HUES6 (cell line): ENCODE results near the gene CHRNA4.

Experiments used
- H3K27ac ChIP-seq: 2 replicates; pipeline ENCODE4 v1.7.0; 2013; ENCODE audit warnings: low read depth, mild to moderate bottlenecking, low read length, inconsistent platforms
- H3K27me3 ChIP-seq: 2 replicates; pipeline ENCODE4 v1.6.1; 2013; ENCODE audit warnings: low read length; ENCODE audit not compliant: control insufficient read depth, insufficient read depth
- H3K36me3 ChIP-seq: 2 replicates; pipeline ENCODE4 v1.6.1; 2013; ENCODE audit warnings: low read length; ENCODE audit not compliant: control insufficient read depth, insufficient read depth
- H3K4me1 ChIP-seq: 2 replicates; pipeline ENCODE4 v1.6.1; 2013; ENCODE audit warnings: low read length; ENCODE audit not compliant: control insufficient read depth, insufficient read depth
- H3K4me3 ChIP-seq: 2 replicates; pipeline ENCODE4 v1.5.1; 2013; ENCODE audit warnings: low read depth, low read length
- H3K9ac ChIP-seq: one replicate; pipeline ENCODE4 v1.6.1; 2013; ENCODE audit warnings: mild to moderate bottlenecking, low read length
- H3K9me3 ChIP-seq: 2 replicates; pipeline ENCODE4 v1.6.1; 2013; ENCODE audit warnings: low read depth, low read length; ENCODE audit not compliant: control insufficient read depth, insufficient read depth

The CHRNA4 gene

DNA sequence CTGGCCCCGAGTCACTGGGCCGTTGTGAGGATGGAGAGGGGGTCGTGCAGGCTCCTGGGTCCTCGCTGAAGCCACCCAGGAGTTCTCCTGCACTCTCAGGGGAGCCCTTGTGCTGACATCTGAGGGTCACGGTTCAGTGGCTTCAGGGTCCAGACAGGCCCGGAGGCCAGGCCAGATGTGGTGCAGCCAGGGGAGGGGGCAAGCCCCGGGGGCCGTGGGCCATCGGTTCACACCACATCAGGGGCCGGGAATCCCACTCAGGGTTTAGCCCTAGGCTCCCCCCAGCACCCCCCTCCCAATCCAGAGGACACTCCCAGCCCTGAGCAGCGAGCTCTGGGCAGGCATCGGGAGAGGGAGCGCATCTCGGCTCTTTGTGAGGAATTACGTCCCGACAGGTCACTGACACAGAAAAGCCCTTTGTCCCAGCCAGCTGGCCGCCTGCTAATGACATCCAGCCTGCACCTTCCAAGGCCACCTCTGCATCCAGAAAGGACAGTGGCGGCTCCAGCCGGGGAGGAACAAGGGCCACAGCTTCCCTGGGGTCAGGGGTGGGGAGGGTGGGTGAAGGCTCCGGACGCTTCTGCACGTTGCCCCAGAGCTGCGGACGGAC lies 6.4 kb upstream of the CHRNA4 start:
- peaks cover 6% of the 10 kb centered on the region; the same call in 1 of the 2 replicates for H3K4me1 ChIP-seq

DNA sequence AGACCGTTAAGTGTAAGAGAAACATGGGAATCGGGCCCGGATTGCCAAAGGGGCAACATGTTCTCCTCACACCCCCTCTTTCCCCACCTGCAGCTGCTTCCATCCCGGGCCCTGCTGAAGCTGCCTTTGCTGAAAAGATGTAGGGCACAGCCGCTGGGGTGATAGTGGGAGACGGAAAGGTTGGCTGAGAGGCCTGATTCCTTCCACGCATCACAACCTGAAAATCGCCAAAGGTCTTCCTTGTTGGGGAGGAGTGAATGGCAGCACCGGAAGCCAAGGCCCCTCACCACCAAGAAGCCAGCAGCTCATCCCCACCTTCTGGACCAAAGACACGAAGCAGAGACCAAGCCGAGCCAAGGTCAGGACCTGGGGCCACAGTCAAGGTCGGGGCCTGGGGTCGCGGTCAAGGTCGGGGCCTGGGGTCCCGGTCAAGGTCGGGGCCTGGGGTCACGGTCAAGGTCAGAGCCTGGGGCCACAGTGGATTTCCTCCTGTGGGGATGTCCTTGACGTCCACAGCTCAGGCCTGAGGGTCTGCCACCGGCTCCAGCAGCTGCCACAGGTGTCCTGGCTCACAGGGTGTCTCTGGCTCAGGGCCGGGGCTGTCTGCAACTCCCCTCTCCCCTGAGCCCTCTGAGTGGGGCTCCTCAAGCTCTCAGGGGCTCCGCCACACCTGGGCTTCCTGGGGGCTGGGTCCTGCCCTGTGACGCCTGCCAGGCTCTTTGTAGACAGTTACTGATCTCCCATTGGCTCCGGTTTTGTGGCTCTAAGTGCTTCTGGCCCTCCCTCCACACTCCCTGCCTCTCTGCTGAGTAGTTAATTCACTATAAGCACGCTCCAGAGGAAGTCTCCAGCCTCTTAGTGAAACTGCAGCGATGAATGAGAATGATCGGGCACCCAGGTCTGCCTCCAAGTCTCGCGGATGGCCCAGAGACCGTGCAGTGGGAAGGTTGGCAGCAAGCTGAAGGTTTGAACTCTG lies 5.5 kb upstream of the CHRNA4 start:
- no peaks in the 10 kb centered on the region for H3K36me3 ChIP-seq
- no peak overlapping the region for H3K9ac ChIP-seq
- H3K4me1 ChIP-seq: peaks cover 9% of the 10 kb centered on the region; the same call in 1 of the 2 replicates
- H3K4me3 ChIP-seq: no peak overlapping the region
- H3K9me3 ChIP-seq: no peaks in the 10 kb centered on the region
- H3K27me3 ChIP-seq: peaks cover 18% of the 10 kb centered on the region
- no peak overlapping the region for H3K27ac ChIP-seq

More for the DNA sequence above, 6.4 kb upstream of the CHRNA4 start:
- Histone ChIP-seq H3K27ac (no peak overlapping the region), H3K9ac (no peak overlapping the region), H3K36me3 (no peaks in the 10 kb centered on the region), H3K9me3 (no peaks in the 10 kb centered on the region), H3K4me3 (no peak overlapping the region), H3K27me3 (peaks cover 10% of the 10 kb centered on the region)

DNA sequence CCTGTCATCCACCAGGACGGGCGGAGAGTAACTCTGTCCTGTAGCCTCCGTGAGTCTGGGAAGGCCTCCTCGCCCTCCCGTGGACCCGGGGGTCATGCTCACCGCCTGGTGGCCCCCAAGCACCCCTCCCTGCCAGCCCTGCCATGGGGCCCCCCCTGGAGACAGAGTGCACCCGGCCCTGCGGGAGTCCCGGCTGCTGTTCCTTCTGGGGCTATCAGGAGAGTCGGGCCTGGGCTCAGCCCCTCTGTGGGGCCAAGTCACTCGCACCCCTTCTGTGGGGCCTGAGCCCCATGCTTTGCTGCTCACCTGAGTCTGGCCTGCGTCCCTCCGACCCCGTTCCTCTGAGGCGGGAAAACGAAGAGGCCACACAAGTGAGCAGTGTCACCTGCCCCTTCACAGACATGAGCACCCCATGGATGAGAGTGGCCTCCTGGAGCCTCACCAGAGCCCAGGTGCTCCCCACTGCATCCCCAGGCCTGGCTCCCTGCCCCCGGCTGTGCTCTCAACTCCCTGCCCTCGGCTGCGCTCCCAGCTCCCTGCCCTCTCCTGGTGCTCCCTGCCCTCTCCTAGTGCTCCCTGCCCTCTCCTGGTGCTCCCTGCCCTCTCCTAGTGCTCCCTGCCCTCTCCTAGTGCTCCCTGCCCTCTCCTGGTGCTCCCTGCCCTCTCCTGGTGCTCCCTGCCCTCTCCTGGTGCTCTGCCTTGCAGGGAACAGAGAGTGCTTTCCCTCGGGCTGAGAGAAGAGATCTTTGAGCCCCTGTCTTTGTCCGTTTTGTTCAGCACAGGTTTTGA lies 4.6 kb upstream of the CHRNA4 start:
- Histone ChIP-seq H3K27ac (no peak overlapping the region), H3K9ac (no peak overlapping the region), H3K9me3 (no peaks in the 10 kb centered on the region), H3K4me1 (peaks cover 9% of the 10 kb centered on the region; the same call in 1 of the 2 replicates), H3K27me3 (peaks cover 26% of the 10 kb centered on the region), H3K4me3 (no peak overlapping the region), H3K36me3 (no peaks in the 10 kb centered on the region)

DNA sequence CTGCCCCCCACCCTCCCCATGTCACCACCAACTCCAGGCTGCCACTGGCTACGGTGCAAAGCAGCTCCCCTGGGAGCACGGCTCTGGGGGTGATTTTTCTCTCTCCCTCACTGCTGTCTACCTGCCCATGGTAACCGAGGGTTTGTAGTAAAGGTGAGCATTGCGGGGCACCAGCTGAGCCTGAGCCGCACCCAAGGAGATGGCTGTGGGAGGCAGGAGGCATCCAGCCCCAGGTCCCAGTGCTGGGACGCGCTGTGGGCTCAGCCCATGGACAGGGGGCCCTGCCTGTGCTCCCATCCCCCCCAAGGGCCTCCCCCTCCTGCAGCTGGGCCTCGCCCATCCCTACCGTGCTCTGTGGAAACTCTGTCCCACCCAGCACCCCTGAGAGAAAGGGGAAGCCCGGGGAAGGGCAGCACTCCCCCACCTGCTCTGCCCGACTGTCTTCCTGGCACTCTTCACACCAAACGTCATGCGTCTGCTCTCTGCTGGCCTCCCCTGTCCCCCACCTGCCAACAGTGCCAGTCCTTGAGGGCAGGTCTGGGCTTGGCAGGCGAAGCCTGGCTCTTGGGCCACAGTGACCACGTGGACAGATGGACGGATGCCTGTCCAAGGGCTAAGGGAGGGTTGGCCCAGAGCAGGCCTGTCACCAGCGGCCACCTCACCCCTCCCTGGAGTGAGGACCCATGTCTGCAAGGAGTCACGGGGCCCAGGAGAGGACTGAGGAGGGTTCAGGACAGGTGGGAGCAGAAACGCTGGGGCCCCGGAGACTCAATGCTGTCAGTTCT lies 3.8 kb upstream of the CHRNA4 start:
- no peaks in the 10 kb centered on the region for H3K9me3 ChIP-seq
- H3K36me3 ChIP-seq: no peaks in the 10 kb centered on the region
- H3K9ac ChIP-seq: no peak overlapping the region
- H3K27ac ChIP-seq: no peak overlapping the region
- H3K4me3 ChIP-seq: no peak overlapping the region
- peaks cover 15% of the 10 kb centered on the region; the same call in 1 of the 2 replicates for H3K4me1 ChIP-seq
- H3K27me3 ChIP-seq: peaks cover 34% of the 10 kb centered on the region

DNA sequence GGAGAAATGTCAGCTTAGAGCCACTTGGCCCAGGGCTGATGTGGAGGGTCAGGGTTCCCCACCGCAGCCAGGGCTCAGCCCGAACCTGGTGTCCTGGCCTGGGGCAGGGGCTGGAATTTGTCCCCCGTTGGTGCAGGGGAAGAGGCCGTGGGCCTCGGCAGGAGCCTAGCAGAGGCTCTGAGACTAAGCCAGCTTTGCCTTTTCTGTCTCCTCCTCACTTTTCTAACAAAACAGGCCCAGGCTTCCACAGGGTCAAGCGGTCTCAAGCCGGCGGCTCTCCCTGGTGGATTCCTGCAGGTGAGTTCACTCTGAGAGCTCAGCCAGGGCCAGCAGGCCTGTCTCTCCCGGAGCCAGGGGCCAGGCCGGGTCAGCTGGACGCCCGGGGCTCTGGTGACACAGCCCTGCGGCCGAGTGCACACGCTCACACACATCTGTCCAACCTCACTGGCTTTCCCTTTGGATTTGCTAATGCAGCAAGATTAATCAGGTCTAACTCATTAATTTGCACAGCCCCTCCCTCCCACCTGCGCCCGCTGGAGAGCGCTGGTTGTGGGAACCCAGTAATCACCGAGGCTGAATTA lies 2.9 kb upstream of the CHRNA4 start:
- H3K4me1 ChIP-seq: peaks cover 15% of the 10 kb centered on the region; the same call in 1 of the 2 replicates
- no peaks in the 10 kb centered on the region for H3K36me3 ChIP-seq
- peaks cover 42% of the 10 kb centered on the region for H3K27me3 ChIP-seq
- H3K9me3 ChIP-seq: no peaks in the 10 kb centered on the region
- H3K4me3 ChIP-seq: no peak overlapping the region
- H3K27ac ChIP-seq: no peak overlapping the region
- no peak overlapping the region for H3K9ac ChIP-seq

DNA sequence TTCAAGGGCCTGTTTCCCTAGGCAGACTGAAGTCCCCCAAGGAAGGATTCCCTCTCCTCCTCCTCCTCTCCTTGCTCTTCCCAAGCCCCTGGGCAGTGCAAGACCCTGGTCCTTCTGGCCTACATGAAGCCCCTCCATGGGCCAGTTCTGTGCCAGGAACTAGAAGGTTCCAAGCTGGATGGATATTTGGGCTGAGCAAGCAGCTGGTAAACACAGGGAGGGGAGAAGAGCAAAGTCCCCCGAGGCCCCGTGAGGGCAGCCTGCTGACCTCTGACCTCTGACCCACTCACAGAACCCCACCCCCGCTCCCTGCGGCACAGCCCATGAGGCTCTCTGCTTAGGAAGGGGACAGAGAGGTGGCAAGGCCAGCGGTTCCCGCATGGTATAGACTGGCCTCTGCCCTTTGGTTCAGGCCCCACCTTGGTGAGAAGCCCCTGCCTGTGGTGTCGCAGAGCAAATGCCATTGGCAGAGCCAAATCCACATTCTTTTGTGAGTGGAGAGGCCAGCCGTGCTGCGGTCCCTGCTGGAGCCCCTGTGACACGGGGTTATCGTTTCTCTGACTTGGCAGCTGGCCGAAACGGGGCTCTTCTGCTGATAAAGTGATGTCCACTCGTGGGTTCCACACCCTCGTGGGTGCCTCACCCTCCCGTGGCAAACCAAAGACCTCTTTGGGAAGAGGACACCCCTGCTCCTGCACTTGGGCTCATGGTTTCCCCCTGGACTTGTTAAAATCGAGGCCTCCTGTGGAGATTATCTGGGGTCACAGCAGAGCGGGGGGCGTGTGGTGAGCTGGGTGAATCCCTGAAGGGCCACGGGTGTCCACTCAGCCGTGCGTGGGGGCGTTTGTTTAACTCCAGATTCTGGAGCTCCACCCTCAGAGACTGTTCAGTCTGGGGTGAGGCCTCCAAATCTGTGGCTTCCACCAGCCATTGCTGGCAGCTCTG lies 2.1 kb upstream of the CHRNA4 start:
- Histone ChIP-seq H3K4me1 (peaks cover 15% of the 10 kb centered on the region; the same call in 1 of the 2 replicates), H3K9me3 (no peaks in the 10 kb centered on the region), H3K4me3 (no peak overlapping the region), H3K9ac (no peak overlapping the region), H3K36me3 (no peaks in the 10 kb centered on the region), H3K27me3 (peaks cover 42% of the 10 kb centered on the region), H3K27ac (no peak overlapping the region)

DNA sequence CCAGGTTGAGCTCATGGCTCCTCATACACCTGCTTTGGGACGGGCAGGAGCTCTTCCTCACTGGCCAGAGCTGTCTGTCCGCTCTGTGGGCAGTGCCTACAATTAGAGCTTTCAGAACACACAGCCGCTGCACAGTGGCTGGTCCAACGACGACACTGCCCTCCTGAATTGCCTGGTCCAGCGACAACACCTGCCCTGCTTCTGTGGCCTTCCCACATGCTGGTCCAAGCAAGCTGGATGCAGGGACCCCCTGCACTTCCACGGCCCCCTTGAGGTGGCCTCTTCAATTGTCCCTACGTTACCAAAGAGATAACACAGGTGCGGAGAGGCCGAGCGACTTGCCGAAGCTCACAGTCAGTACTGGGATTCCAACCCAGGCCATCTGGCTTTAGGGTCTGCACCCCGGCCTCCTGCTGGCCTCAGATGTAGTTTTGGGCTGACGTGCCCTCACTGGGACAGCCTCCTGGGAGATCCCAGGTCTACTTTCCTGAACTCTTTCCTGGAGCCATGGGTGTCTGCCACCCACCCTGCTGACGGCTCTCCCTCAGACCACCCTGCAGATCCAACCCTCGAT lies 1.4 kb upstream of the CHRNA4 start:
- no peaks in the 10 kb centered on the region for H3K9me3 ChIP-seq

DNA sequence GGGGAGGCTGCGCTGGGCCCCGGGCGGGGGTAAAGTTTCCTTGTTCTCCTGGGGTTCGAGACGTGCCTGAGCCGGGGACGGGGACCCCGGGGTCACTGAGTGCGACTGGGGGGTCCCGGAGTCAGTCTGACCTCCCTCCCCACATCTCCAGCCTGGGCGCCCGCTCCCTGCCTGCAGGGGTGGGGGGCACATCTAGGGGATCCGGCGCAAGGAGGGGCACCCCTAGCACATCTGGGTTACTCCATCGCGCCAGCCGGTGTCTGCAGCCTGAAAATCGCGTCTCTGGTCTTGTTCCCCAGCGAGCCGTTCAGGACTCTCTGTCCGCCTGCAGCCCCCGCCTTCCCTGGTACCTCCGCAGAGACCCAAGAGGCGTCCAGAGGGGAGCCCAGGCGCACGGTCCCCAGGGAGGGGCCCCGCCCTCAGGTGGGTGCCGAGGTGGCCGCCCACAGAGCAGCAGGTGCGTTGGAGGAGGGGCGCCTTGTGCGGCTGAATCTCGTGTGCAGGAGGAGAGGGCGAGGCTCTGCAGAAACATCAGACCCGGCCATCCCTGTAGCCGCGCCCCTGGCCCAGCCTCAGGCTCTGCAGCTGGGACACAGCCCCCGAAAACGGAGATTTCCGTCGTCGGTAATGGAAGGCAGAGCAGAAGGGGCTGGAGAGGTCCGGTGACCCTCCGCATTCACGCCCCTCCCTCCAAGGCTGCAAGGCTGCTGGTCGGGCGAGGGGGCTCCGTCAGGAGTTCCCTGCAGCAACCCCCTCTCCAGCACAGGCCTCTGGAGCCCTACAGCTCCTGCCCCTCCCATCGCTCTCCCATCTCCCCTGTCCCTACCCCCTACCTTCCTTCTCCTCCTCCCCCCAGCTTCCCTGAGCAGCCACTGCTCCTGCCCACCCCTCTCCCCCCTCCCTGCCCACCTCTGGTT lies 628 bp upstream of the CHRNA4 start:
- Histone ChIP-seq H3K36me3 (no peaks in the 10 kb centered on the region), H3K27ac (no peak overlapping the region), H3K4me3 (peak overlapping the region; percentile 42), H3K27me3 (peaks cover 42% of the 10 kb centered on the region), H3K9ac (no peak overlapping the region), H3K4me1 (peaks cover 13% of the 10 kb centered on the region; the same call in 1 of the 2 replicates), H3K9me3 (no peaks in the 10 kb centered on the region)

More for the DNA sequence above, 1.4 kb upstream of the CHRNA4 start:
- Histone ChIP-seq H3K27ac (no peak overlapping the region), H3K27me3 (peaks cover 42% of the 10 kb centered on the region), H3K4me3 (no peak overlapping the region), H3K4me1 (peaks cover 15% of the 10 kb centered on the region; the same call in 1 of the 2 replicates), H3K9ac (no peak overlapping the region), H3K36me3 (no peaks in the 10 kb centered on the region)
